ENCODE data around the gene FANCE. TPM values are rescaled to one million over a fixed set of nuclear protein-coding genes. Genes with fewer than 3 reads are reported as not detected.

The FANCE gene
- total and polyA plus RNA-seq, 2 experiments from 2014 or later, result 5.4 to 25.5 TPM

GRCh38 chr6:35508027-35508426 is 55.9 kb downstream of the FANCE start (continued):
- TF ChIP-seq REST (IDR thresholded peaks at IDR 0.05; ENCODE audit: unreplicated experiment) (no peak), EZH2phosphoT487 (IDR thresholded peaks at IDR 0.05; ENCODE audit: unreplicated experiment) (no peak), CREB1 (CRISPR knock-in tag; IDR thresholded peaks at IDR 0.05; ENCODE audit: low read depth) (no peak), JUNB (IDR thresholded peaks at IDR 0.05; ENCODE audit: unreplicated experiment) (no peak), STAT1 (IDR thresholded peaks at IDR 0.05; ENCODE audit: unreplicated experiment) (no peak), POLR2AphosphoS5 (IDR thresholded peaks at IDR 0.05; ENCODE audit: low read depth) (no peak), ZNF331 (CRISPR knock-in tag; IDR thresholded peaks at IDR 0.05; ENCODE audit: low read depth) (no peak)

- peaks cover 29% of the 10 kb centered on the region for H3K27me3 Mint-ChIP-seq (ENCODE audit: insufficient read depth, low read depth, poor library complexity)
- peaks cover 60% of the 10 kb centered on the region for H3K4me1 Mint-ChIP-seq
- peaks cover 35% of the 10 kb centered on the region for H3K27me3 ChIP-seq (ENCODE audit: insufficient read depth)
- H3K4me3 ChIP-seq, result no peak overlapping the region
- no peak overlapping the region for H3K4me2 ChIP-seq
- no peaks in the 10 kb centered on the region for H3K79me2 ChIP-seq (replicated peaks; ENCODE audit: insufficient read depth)
- H3F3A ChIP-seq (replicated peaks; ENCODE audit: low read depth), result peaks cover 16% of the 10 kb centered on the region; the same call in 1 of the 2 replicates
- H4K20me1 ChIP-seq (replicated peaks; ENCODE audit: insufficient read depth), result no peaks in the 10 kb centered on the region
- H3K36me3 Mint-ChIP-seq (ENCODE audit: low read depth), result no peaks in the 10 kb centered on the region
- no peak overlapping the region for H3K4me3 Mint-ChIP-seq
- no peaks in the 10 kb centered on the region for H3K9me3 Mint-ChIP-seq
- no peaks in the 10 kb centered on the region for H3K9me2 ChIP-seq (ENCODE audit: insufficient read depth)
- no peak overlapping the region for H3K27ac Mint-ChIP-seq
- H3K27ac ChIP-seq (ENCODE audit: low read depth), result no peak overlapping the region
- H2AFZ ChIP-seq, result no peak overlapping the region
- H3K4me1 ChIP-seq (ENCODE audit: insufficient read depth), result peaks cover 53% of the 10 kb centered on the region
- ATAC-seq (no peak), DNase-seq (ENCODE audit: low spot score) (peak; percentile 39)
- no peaks in the 10 kb centered on the region for H3K36me3 ChIP-seq (ENCODE audit: insufficient read depth)
- no peak for TF ChIP-seq REST (IDR thresholded peaks at IDR 0.05; ENCODE audit: unreplicated experiment)
- TF ChIP-seq EZH2 (IDR thresholded peaks at IDR 0.05; ENCODE audit: low read depth, unreplicated experiment), result no peak
- TF ChIP-seq ZNF331 (CRISPR knock-in tag; IDR thresholded peaks at IDR 0.05; ENCODE audit: low read depth), result no peak
- no peak for TF ChIP-seq STAT1 (IDR thresholded peaks at IDR 0.05; ENCODE audit: unreplicated experiment)
- no peak for TF ChIP-seq ETS1 (IDR thresholded peaks at IDR 0.05)
- TF ChIP-seq POLR2AphosphoS5 (IDR thresholded peaks at IDR 0.05; ENCODE audit: low read depth), result no peak
- no peak for TF ChIP-seq ZNF462 (CRISPR knock-in tag; IDR thresholded peaks at IDR 0.05)
- TF ChIP-seq ZNF114 (CRISPR knock-in tag; IDR thresholded peaks at IDR 0.05), result no peak
Measured at GRCh38 chr6:35508542-35508941, 56.4 kb downstream of the FANCE start.
